NB4 (cell line): ENCODE results near the gene HIBADH.
"Not testable (repeated sequence)": the region's sequence is repeated elsewhere in the genome, so short reads cannot be mapped to it uniquely, and the experiment has no call there.

Source experiments
- DNase-seq: peaks from one replicate; pipeline ENCODE4 v3.0.0; 2010; ENCODE audit warnings: low read depth
- H3K4me3 ChIP-seq: one replicate; pipeline ENCODE4 v1.5.1; 2011; ENCODE audit warnings: mild to moderate bottlenecking, low read depth, low read length, moderate library complexity
- CTCF ChIP-seq: IDR thresholded peaks from one replicate; pipeline ENCODE4 v1.5.1; 2012; ENCODE audit warnings: low read depth, low read length
- MAX ChIP-seq: IDR thresholded peaks from 2 replicates; pipeline ENCODE4 v1.6.1; 2011; ENCODE audit warnings: low read depth, low read length
- MYC ChIP-seq: IDR thresholded peaks from 2 replicates; pipeline ENCODE4 v1.6.1; 2011; ENCODE audit warnings: low read depth, low read length
- POLR2A ChIP-seq: IDR thresholded peaks from 2 replicates; pipeline ENCODE4 v1.6.1; 2011; ENCODE audit warnings: mild to moderate bottlenecking; ENCODE audit not compliant: insufficient read length; ENCODE audit errors: extremely low read depth

The HIBADH gene

GRCh38 chr7:27678617-27679260 lies 16.1 kb upstream of the HIBADH start:
- TF ChIP-seq MAX (no peak), POLR2A (no peak), MYC (no peak), CTCF (no peak)
- DNase-seq: no peak

GRCh38 chr7:27677912-27678612 lies 15.4 kb upstream of the HIBADH start:
- peak; percentile 56; the same call in 1 of the 2 replicates for TF ChIP-seq MAX
- no peak for TF ChIP-seq POLR2A
- no peak for TF ChIP-seq CTCF
- TF ChIP-seq MYC: no peak
- peak; percentile 36 for DNase-seq
- no peak overlapping the region for H3K4me3 ChIP-seq

More at GRCh38 chr7:27678617-27679260, 16.1 kb upstream of the HIBADH start:
- H3K4me3 ChIP-seq: no peak overlapping the region

GRCh38 chr7:27674126-27674525 lies 11.4 kb upstream of the HIBADH start:
- H3K4me3 ChIP-seq, DNase-seq: not testable (repeated sequence)

GRCh38 chr7:27671675-27672074 lies 9.0 kb upstream of the HIBADH start:
- TF ChIP-seq CTCF: no peak
- no peak for TF ChIP-seq POLR2A
- no peak for TF ChIP-seq MAX
- TF ChIP-seq MYC: no peak
- H3K4me3 ChIP-seq: no peak overlapping the region
- no peak for DNase-seq

GRCh38 chr7:27670676-27671075 lies 8.0 kb upstream of the HIBADH start:
- TF ChIP-seq MAX: no peak
- TF ChIP-seq MYC: no peak
- TF ChIP-seq CTCF: no peak
- TF ChIP-seq POLR2A: no peak
- no peak overlapping the region for H3K4me3 ChIP-seq
- no peak for DNase-seq

- H3K4me3 ChIP-seq: no peak overlapping the region
- DNase-seq: no peak
- TF ChIP-seq POLR2A: no peak
- no peak for TF ChIP-seq MYC
- no peak for TF ChIP-seq CTCF
- TF ChIP-seq MAX: no peak
These were observed 7.5 kb upstream of the HIBADH start for GRCh38 chr7:27670177-27670576.
